Liver (tissue), 9 donors: ENCODE results near the gene BTBD7. TPM values are rescaled to one million over a fixed set of nuclear protein-coding genes. Genes with fewer than 3 reads are reported as not detected.

Experiments
- DNase-seq: peaks from one replicate; pipeline ENCODE4 v3.0.0-alpha.2; 2017; ENCODE audit warnings: low spot score
- H3K27ac ChIP-seq, 2 donors: one replicate each; pipeline ENCODE4 v1.7.0; 2013; ENCODE audit warnings: inconsistent platforms in 2 of 2, low read length in 2 of 2, control low read depth in 1 of 2, low read depth in 1 of 2, mild to moderate bottlenecking in 1 of 2
- H3K27me3 ChIP-seq, 4 donors: one replicate each; pipeline versions ENCODE4 v1.6.1 to v1.7.0; 2013; ENCODE audit warnings: low read length in 3 of 4, inconsistent platforms in 1 of 4, mild to moderate bottlenecking in 1 of 4, moderate library complexity in 1 of 4; ENCODE audit not compliant: control insufficient read depth in 4 of 4, insufficient read depth in 4 of 4
- H3K36me3 ChIP-seq, 4 donors: one replicate each; pipeline versions ENCODE4 v1.6.1 to v1.7.0; 2013; ENCODE audit warnings: low read length in 3 of 4, mild to moderate bottlenecking in 3 of 4, low read depth in 1 of 4, moderate library complexity in 1 of 4; ENCODE audit not compliant: control insufficient read depth in 4 of 4, insufficient read depth in 3 of 4
- H3K4me1 ChIP-seq, 4 donors: one replicate each; pipeline versions ENCODE4 v1.6.1 to v1.7.0; 2013; ENCODE audit warnings: low read length in 3 of 4, mild to moderate bottlenecking in 3 of 4, moderate library complexity in 1 of 4; ENCODE audit not compliant: control insufficient read depth in 4 of 4, insufficient read depth in 4 of 4
- H3K4me3 ChIP-seq, 3 donors: one replicate each; pipeline versions ENCODE4 v1.6.1 to v1.7.0; 2013; ENCODE audit warnings: low read length in 3 of 3, control low read depth in 1 of 3, low read depth in 1 of 3, mild to moderate bottlenecking in 1 of 3
- H3K9ac ChIP-seq, 2 donors: one replicate each; pipeline ENCODE4 v1.7.0; 2013; ENCODE audit warnings: low read length in 2 of 2, mild to moderate bottlenecking in 2 of 2, moderate library complexity in 2 of 2, control low read depth in 1 of 2, low read depth in 1 of 2
- H3K9me3 ChIP-seq, 4 donors: one replicate each; pipeline versions ENCODE4 v1.6.1 to v1.7.0; 2013; ENCODE audit warnings: low read length in 3 of 4; ENCODE audit not compliant: control insufficient read depth in 4 of 4
- EGR1 ChIP-seq, 2 donors: IDR thresholded peaks; 2 replicates each; pipeline ENCODE4 v1.6.1; 2016 to 2018; ENCODE audit warnings: antibody characterized with exemption in 2 of 2, low read depth in 2 of 2
- FOXA1 ChIP-seq: IDR thresholded peaks from 2 replicates; pipeline ENCODE4 v1.6.1; 2016; ENCODE audit warnings: antibody characterized with exemption
- GABPA ChIP-seq, 2 donors: IDR thresholded peaks in 1 of 2; conservative IDR thresholded peaks in 1 of 2; 2 replicates each; pipeline ENCODE4 v1.6.1; 2016; ENCODE audit warnings: antibody characterized with exemption in 2 of 2, mild to moderate bottlenecking in 1 of 2, moderate library complexity in 1 of 2
- HNF4A ChIP-seq, 2 donors: conservative IDR thresholded peaks; 2 replicates each; pipeline ENCODE4 v1.6.1; 2016; ENCODE audit warnings: antibody characterized with exemption in 2 of 2, mild to moderate bottlenecking in 2 of 2
- HNF4G ChIP-seq: IDR thresholded peaks from 2 replicates; pipeline ENCODE4 v1.6.1; 2016; ENCODE audit warnings: antibody characterized with exemption
- JUND ChIP-seq, 2 donors: IDR thresholded peaks; 2 replicates each; pipeline ENCODE4 v1.6.1; 2016; ENCODE audit warnings: antibody characterized with exemption in 2 of 2
- MAX ChIP-seq: IDR thresholded peaks from 2 replicates; pipeline ENCODE4 v1.6.1; 2016; ENCODE audit warnings: antibody characterized with exemption
- RAD21 ChIP-seq, 2 donors: IDR thresholded peaks; 2 replicates each; pipeline ENCODE4 v1.6.1; 2016; ENCODE audit warnings: antibody characterized with exemption in 2 of 2, mild to moderate bottlenecking in 2 of 2
- REST ChIP-seq: IDR thresholded peaks from 2 replicates; pipeline ENCODE4 v1.6.1; 2016; ENCODE audit warnings: antibody characterized with exemption, mild to moderate bottlenecking
- RXRA ChIP-seq, 2 donors: IDR thresholded peaks; 2 replicates each; pipeline ENCODE4 v1.6.1; 2017 to 2018; ENCODE audit warnings: antibody characterized with exemption in 2 of 2, mild to moderate bottlenecking in 1 of 2
- SP1 ChIP-seq: IDR thresholded peaks from 2 replicates; pipeline ENCODE4 v1.6.1; 2018; ENCODE audit warnings: antibody characterized with exemption, mild to moderate bottlenecking
- TAF1 ChIP-seq: conservative IDR thresholded peaks from 2 replicates; pipeline ENCODE4 v1.6.1; 2016; ENCODE audit warnings: antibody characterized with exemption, mild to moderate bottlenecking
- YY1 ChIP-seq: IDR thresholded peaks from 2 replicates; pipeline ENCODE4 v1.6.1; 2016; ENCODE audit warnings: antibody characterized with exemption, mild to moderate bottlenecking
- ZBTB33 ChIP-seq: IDR thresholded peaks from 2 replicates; pipeline ENCODE4 v1.6.1; 2016; ENCODE audit warnings: antibody characterized with exemption
- WGBS: extraction: QIAGEN DNeasy Blood & Tissue Kit; methylation state at CpG from one replicate; pipeline ENCODE4 v1.1.7; 2013; 5-methylcytosine and 5-hydroxymethylcytosine counted together
- polyA plus RNA-seq, 2 donors: library from polyadenylated mRNA; stranded (reverse) in 1 of 2; unstranded in 1 of 2; fragments of 200-250 nt in 1 of 2; fragments of >200 nt in 1 of 2; fragmentation: Nextera tagmentation in 1 of 2; extraction: Ambion mirVana in 1 of 2; gene quantifications; one replicate each; pipeline versions ENCODE4 v1.2.1 to v1.2.3, GENCODE V29; 2013 to 2015
- total RNA-seq, 2 donors: library from RNA; depleted of rRNA; stranded (reverse); fragments of >200 nt; gene quantifications; one replicate each; pipeline ENCODE4 v1.2.3, GENCODE V29; 2014
- donor health status: healthy.
- donor health status: healthy.
- donor health status: healthy.
- donor health status: healthy.
- donor health status: healthy.

The BTBD7 gene
- total and polyA plus RNA-seq, 4 donors = 4.4 to 17.7 (median 10.2) TPM

GRCh38 chr14:93323600-93324174 lies 9.1 kb downstream of the BTBD7 start:
- no peak for TF ChIP-seq FOXA1
- H3K27me3 ChIP-seq = no peaks in the 10 kb centered on the region
- H3K4me1 ChIP-seq = peaks cover 0 to 6% (median 3%) of the 10 kb centered on the region in 4 donors
- no peak overlapping the region for H3K9ac ChIP-seq
- 96% methylated on average over 4 of the region's 4 CpGs for WGBS
- no peaks in the 10 kb centered on the region for H3K36me3 ChIP-seq
- H3K9me3 ChIP-seq = no peaks in the 10 kb centered on the region
- no peak overlapping the region for H3K27ac ChIP-seq
- DNase-seq = no peak
- H3K4me3 ChIP-seq = no peak overlapping the region

- no peak overlapping the region for H3K27ac ChIP-seq
- no peak overlapping the region for H3K9ac ChIP-seq
- H3K36me3 ChIP-seq = no peaks in the 10 kb centered on the region
- H3K4me3 ChIP-seq = no peak overlapping the region
- WGBS = 94% methylated on average over 5 of the region's 5 CpGs
- TF ChIP-seq EGR1 (IDR thresholded peaks at IDR 0.05; ENCODE audit: low read depth in 2 of 2) = no peak
- no peak for TF ChIP-seq YY1
- no peak for TF ChIP-seq MAX
- no peak for TF ChIP-seq HNF4G
- no peak for TF ChIP-seq FOXA1
- TF ChIP-seq JUND (IDR thresholded peaks at IDR 0.05) = no peak
- TF ChIP-seq GABPA (IDR thresholded peaks at IDR 0.05 in 1 of 2, conservative IDR thresholded peaks at IDR 0.05 in 1 of 2) = no peak
- no peak for DNase-seq
- no peaks in the 10 kb centered on the region for H3K9me3 ChIP-seq
- peaks cover 0 to 6% (median 3%) of the 10 kb centered on the region in 4 donors for H3K4me1 ChIP-seq
- H3K27me3 ChIP-seq = no peaks in the 10 kb centered on the region
Observed at GRCh38 chr14:93322929-93323599, 9.8 kb downstream of the BTBD7 start.

GRCh38 chr14:93320489-93320888 lies 12.3 kb downstream of the BTBD7 start:
- DNase-seq = no peak
- no peak for TF ChIP-seq TAF1
- no peak for TF ChIP-seq ZBTB33

GRCh38 chr14:93319958-93320357 lies 12.9 kb downstream of the BTBD7 start:
- Histone ChIP-seq H3K4me1 (peaks cover 0 to 6% (median 2%) of the 10 kb centered on the region in 4 donors), H3K27ac (no peak overlapping the region), H3K9me3 (no peaks in the 10 kb centered on the region), H3K27me3 (no peaks in the 10 kb centered on the region), H3K36me3 (no peaks in the 10 kb centered on the region), H3K4me3 (no peak overlapping the region), H3K9ac (no peak overlapping the region)
- 77% methylated on average over 1 of the region's 1 CpG for WGBS
- DNase-seq = no peak
- TF ChIP-seq REST (no peak), YY1 (no peak), HNF4A (conservative IDR thresholded peaks at IDR 0.05) (no peak), SP1 (no peak), EGR1 (IDR thresholded peaks at IDR 0.05; ENCODE audit: low read depth in 2 of 2) (no peak), FOXA1 (no peak), RXRA (IDR thresholded peaks at IDR 0.05) (no peak), ZBTB33 (no peak), MAX (no peak), JUND (IDR thresholded peaks at IDR 0.05) (no peak), RAD21 (IDR thresholded peaks at IDR 0.05) (no peak), TAF1 (no peak)

More at GRCh38 chr14:93320489-93320888, 12.3 kb downstream of the BTBD7 start:
- H3K9ac ChIP-seq = no peak overlapping the region
- H3K4me1 ChIP-seq = peaks cover 0 to 6% (median 2%) of the 10 kb centered on the region in 4 donors
- H3K27me3 ChIP-seq = no peaks in the 10 kb centered on the region
- no peaks in the 10 kb centered on the region for H3K9me3 ChIP-seq
- H3K36me3 ChIP-seq = no peaks in the 10 kb centered on the region
- H3K4me3 ChIP-seq = no peak overlapping the region
- no peak overlapping the region for H3K27ac ChIP-seq
